NCI-H1417 treated with DMSO at 0.1 percent for 48 hours (cell line): ENCODE data around the gene ARMC6.

Experiments used
- DNase-seq: peaks from one replicate; lab custom pipeline; 2025; lab: John Stamatoyannopoulos, UW

The ARMC6 gene

DNA sequence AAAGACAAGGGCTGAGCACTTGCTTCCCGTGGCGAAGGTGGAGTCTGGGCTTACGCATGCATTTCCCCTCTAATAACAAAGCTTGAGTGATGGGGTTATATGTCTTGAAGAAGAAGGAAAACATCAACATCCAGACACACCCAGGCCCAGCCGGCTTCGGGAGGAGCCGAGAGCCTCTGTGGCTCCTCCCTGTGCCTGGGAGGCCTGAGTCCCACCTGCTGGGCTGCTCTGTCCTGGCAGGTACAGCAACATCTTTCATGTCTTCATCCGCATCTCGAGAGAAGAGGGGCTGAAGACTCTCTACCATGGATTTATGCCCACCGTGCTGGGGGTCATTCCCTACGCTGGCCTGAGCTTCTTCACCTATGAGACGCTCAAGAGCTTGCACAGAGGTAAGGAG lies 74.3 kb downstream of the ARMC6 start:
- DNase-seq, result no peak
